OCI-LY3 (cell line): ENCODE data around the gene MGMT.

ENCODE experiments used
- EZH2phosphoT487 ChIP-seq: fragments of 200-600 bp; shearing (Covaris generic); IDR thresholded peaks from 2 replicates; pipeline ENCODE4 v1.6.1; 2018; ENCODE audit warnings: antibody characterized with exemption, mixed run types, low read depth
- TF ChIP-seq, protein P1 (sequence below): fragments of 200-600, 300-600 bp; sonication (generic); IDR thresholded peaks from 2 replicates; pipeline ENCODE4 v1.5.1; 2014; ENCODE audit warnings: antibody characterized with exemption, low read length, low read depth

GRCh38 chr10:129589546-129589945 lies 122.5 kb downstream of the MGMT start:
- TF ChIP-seq, protein P1, sequence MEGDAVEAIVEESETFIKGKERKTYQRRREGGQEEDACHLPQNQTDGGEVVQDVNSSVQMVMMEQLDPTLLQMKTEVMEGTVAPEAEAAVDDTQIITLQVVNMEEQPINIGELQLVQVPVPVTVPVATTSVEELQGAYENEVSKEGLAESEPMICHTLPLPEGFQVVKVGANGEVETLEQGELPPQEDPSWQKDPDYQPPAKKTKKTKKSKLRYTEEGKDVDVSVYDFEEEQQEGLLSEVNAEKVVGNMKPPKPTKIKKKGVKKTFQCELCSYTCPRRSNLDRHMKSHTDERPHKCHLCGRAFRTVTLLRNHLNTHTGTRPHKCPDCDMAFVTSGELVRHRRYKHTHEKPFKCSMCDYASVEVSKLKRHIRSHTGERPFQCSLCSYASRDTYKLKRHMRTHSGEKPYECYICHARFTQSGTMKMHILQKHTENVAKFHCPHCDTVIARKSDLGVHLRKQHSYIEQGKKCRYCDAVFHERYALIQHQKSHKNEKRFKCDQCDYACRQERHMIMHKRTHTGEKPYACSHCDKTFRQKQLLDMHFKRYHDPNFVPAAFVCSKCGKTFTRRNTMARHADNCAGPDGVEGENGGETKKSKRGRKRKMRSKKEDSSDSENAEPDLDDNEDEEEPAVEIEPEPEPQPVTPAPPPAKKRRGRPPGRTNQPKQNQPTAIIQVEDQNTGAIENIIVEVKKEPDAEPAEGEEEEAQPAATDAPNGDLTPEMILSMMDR = no peak
- no peak for TF ChIP-seq EZH2phosphoT487
